Activated naive CD8-positive, alpha-beta T cell treated with anti-CD3 and anti-CD28 coated beads, Interleukin-2, amount 50 U/mL, for 16 hours (primary cell): ENCODE data around the gene C9orf152.
"Not testable (repeated sequence)": the region's sequence is repeated elsewhere in the genome, so short reads cannot be mapped to it uniquely, and the experiment has no call there.

Source experiments
- DNase-seq: peaks from one replicate; pipeline ENCODE4 v3.0.0-alpha.2; 2020; ENCODE audit warnings: low read depth, low spot score

Gene C9orf152

GRCh38 chr9:110214586-110215355, 6.8 kb upstream of the C9orf152 start:
- no peak for DNase-seq

- no peak for DNase-seq
These were observed 6.1 kb upstream of the C9orf152 start for GRCh38 chr9:110214090-110214489.

- no peak for DNase-seq
These were observed 5.6 kb upstream of the C9orf152 start for GRCh38 chr9:110213413-110214044.

GRCh38 chr9:110207071-110207641, 803 bp downstream of the C9orf152 start:
- no peak for DNase-seq

- DNase-seq = no peak
These were observed 1.6 kb downstream of the C9orf152 start for GRCh38 chr9:110206389-110206788.

GRCh38 chr9:110205612-110206011, 2.3 kb downstream of the C9orf152 start:
- DNase-seq = not testable (repeated sequence)

GRCh38 chr9:110202232-110202631, 5.7 kb downstream of the C9orf152 start:
- DNase-seq = no peak

GRCh38 chr9:110199643-110200042, 8.3 kb downstream of the C9orf152 start:
- DNase-seq = no peak

- no peak for DNase-seq
These were observed 9.6 kb downstream of the C9orf152 start for GRCh38 chr9:110198357-110198756.

GRCh38 chr9:110197330-110198187, 10.4 kb downstream of the C9orf152 start:
- DNase-seq = no peak

GRCh38 chr9:110196084-110196499, 11.9 kb downstream of the C9orf152 start:
- not testable (repeated sequence) for DNase-seq

GRCh38 chr9:110192531-110193261, 15.3 kb downstream of the C9orf152 start:
- DNase-seq = no peak

- no peak for DNase-seq
These were observed 16.3 kb downstream of the C9orf152 start for GRCh38 chr9:110191615-110192014.

GRCh38 chr9:110189559-110190320, 18.2 kb downstream of the C9orf152 start:
- DNase-seq = no peak

GRCh38 chr9:110188991-110189390, 19.0 kb downstream of the C9orf152 start:
- no peak for DNase-seq

- DNase-seq = no peak
These were observed 19.9 kb downstream of the C9orf152 start for GRCh38 chr9:110188101-110188500.

- no peak for DNase-seq
These were observed 20.8 kb downstream of the C9orf152 start for GRCh38 chr9:110187126-110187525.

GRCh38 chr9:110186254-110186653, 21.7 kb downstream of the C9orf152 start:
- no peak for DNase-seq

GRCh38 chr9:110185806-110186205, 22.2 kb downstream of the C9orf152 start:
- DNase-seq = no peak
